CD4-positive, alpha-beta T cell (primary cell): ENCODE measurements around the gene CD6. TPM values are rescaled to one million over a fixed set of nuclear protein-coding genes. Genes with fewer than 3 reads are reported as not detected.

ENCODE experiments used
- ATAC-seq: fragments of 200-7000 bp; cut with Tn5 transposase; one replicate; pipeline ENCODE4 v1.10.0; 2022; ENCODE audit warnings: mild to moderate bottlenecking; ENCODE audit not compliant: poor library complexity
- CTCF ChIA-PET: fragments of 350-600 bp; sonication (Branson Sonifier 250); formaldehyde crosslinking; loops from one replicate; lab custom pipeline; 2021; ENCODE audit warnings: antibody characterized with exemption, inconsistent platforms; lab: Charles Lee
- POLR2A ChIA-PET: fragments of 350-600 bp; sonication (Branson Sonifier 250); formaldehyde crosslinking; loops from one replicate; lab custom pipeline; 2021; ENCODE audit warnings: antibody characterized with exemption, inconsistent platforms; lab: Charles Lee
- DNase-seq, 14 experiments: peaks; one replicate each; pipeline ENCODE4 v3.0.0-alpha.2; 2013 to 2020; ENCODE audit warnings: mixed read lengths in 2 of 14
- H3K27ac ChIP-seq, 2 donors: one replicate each; pipeline versions ENCODE4 v1.5.1 to v1.7.0; 2013; ENCODE audit warnings: low read length in 2 of 2, low read depth in 1 of 2, mild to moderate bottlenecking in 1 of 2
- H3K27me3 ChIP-seq, 2 experiments: 1 replicate in 1 of 2; 2 replicates in 1 of 2; pipeline versions ENCODE4 v1.6.1 to v1.7.0; 2013; ENCODE audit warnings: low read length in 2 of 2, control low read depth in 1 of 2, mild to moderate bottlenecking in 1 of 2, moderate library complexity in 1 of 2; ENCODE audit not compliant: insufficient read depth in 2 of 2, control insufficient read depth in 1 of 2
- H3K36me3 ChIP-seq: one replicate; pipeline ENCODE4 v1.6.1; 2013; ENCODE audit warnings: low read length, control low read depth; ENCODE audit not compliant: insufficient read depth
- H3K4me1 ChIP-seq: one replicate; pipeline ENCODE4 v1.6.1; 2013; ENCODE audit warnings: low read length, control low read depth; ENCODE audit not compliant: insufficient read depth
- H3K4me3 ChIP-seq: one replicate; pipeline ENCODE4 v1.5.1; 2013; ENCODE audit warnings: mild to moderate bottlenecking, low read length, moderate library complexity
- H3K9me3 ChIP-seq, 2 experiments: 1 replicate in 1 of 2; 2 replicates in 1 of 2; pipeline versions ENCODE4 v1.6.1 to v1.7.0; 2013; ENCODE audit warnings: low read length in 2 of 2, mild to moderate bottlenecking in 2 of 2, control low read depth in 1 of 2, moderate library complexity in 1 of 2; ENCODE audit not compliant: control insufficient read depth in 1 of 2, insufficient read depth in 1 of 2
- H3K27ac Mint-ChIP-seq: one replicate; pipeline ENCODE4 v1.8.0; 2020; ENCODE audit warnings: mixed read lengths
- H3K27me3 Mint-ChIP-seq: one replicate; pipeline ENCODE4 v1.8.0; 2021; ENCODE audit warnings: mixed read lengths
- H3K36me3 Mint-ChIP-seq: one replicate; pipeline ENCODE4 v1.8.0; 2021; ENCODE audit warnings: low read depth, mixed read lengths
- H3K4me1 Mint-ChIP-seq: one replicate; pipeline ENCODE4 v1.8.0; 2021; ENCODE audit warnings: low read depth, mixed read lengths
- H3K4me3 Mint-ChIP-seq: one replicate; pipeline ENCODE4 v1.8.0; 2020; ENCODE audit warnings: mild to moderate bottlenecking, mixed read lengths
- H3K9me3 Mint-ChIP-seq: one replicate; pipeline ENCODE4 v1.8.0; 2020; ENCODE audit warnings: mixed read lengths
- CTCF ChIP-seq: fragments of 200-600 bp; IDR thresholded peaks from one replicate; pipeline ENCODE4 v1.8.0; 2022; ENCODE audit warnings: antibody characterized with exemption, mild to moderate bottlenecking
- intact Hi-C, 2 experiments: fragments of 100-400 bp; cut with DNase I in 1 of 2; cut with micrococcal nuclease in 1 of 2; formaldehyde crosslinking; loops; one replicate each; pipeline versions ENCODE4 v1.15.1 to v1.9.0; 2023 to 2025; cut with DNase I, micrococcal nuclease
- total RNA-seq, 174 experiments: library from RNA in 2 of 174; stranded (reverse) in 2 of 174; gene quantifications; one replicate each; pipeline ENCODE4 v1.2.3 and lab custom pipeline; 2021 to 2026

CD6 gene
- total RNA-seq, 2 experiments from 2014 or later: 814 to 827 TPM

- POLR2A ChIA-PET: interaction anchor here (1.4 kb wide), 1 partner anchor 203 kb away, joined by 6 read pairs; no protein-coding TSS in a partner anchor
- peaks cover 0 to under 1% of the 10 kb centered on the region in 2 experiments for H3K27me3 ChIP-seq
- CTCF ChIA-PET: no interaction called here
- ATAC-seq (no peak), DNase-seq (no peak)
- H3K27ac Mint-ChIP-seq: no peak overlapping the region
- peaks cover 4% of the 10 kb centered on the region for H3K27me3 Mint-ChIP-seq
- no peak for TF ChIP-seq CTCF
- H3K27ac ChIP-seq: no peak overlapping the region
- H3K9me3 ChIP-seq: no peaks in the 10 kb centered on the region
- H3K4me1 ChIP-seq: peaks cover 8% of the 10 kb centered on the region
- H3K9me3 Mint-ChIP-seq: no peaks in the 10 kb centered on the region
- H3K4me1 Mint-ChIP-seq: peaks cover 23% of the 10 kb centered on the region
- no peak overlapping the region for H3K4me3 ChIP-seq
- no peak overlapping the region for H3K4me3 Mint-ChIP-seq
- intact Hi-C loops: no loop called here
- H3K36me3 Mint-ChIP-seq: no peaks in the 10 kb centered on the region
- no peaks in the 10 kb centered on the region for H3K36me3 ChIP-seq
Observed at GRCh38 chr11:60957188-60957587, 14.3 kb upstream of the CD6 start.

GRCh38 chr11:60959431-60959830 is 12.0 kb upstream of the CD6 start:
- Histone ChIP-seq H3K36me3 (no peaks in the 10 kb centered on the region), H3K27ac (no peak overlapping the region), H3K4me3 (no peak overlapping the region), H3K9me3 (no peaks in the 10 kb centered on the region), H3K27me3 (no peaks in the 10 kb centered on the region), H3K4me1 (no peaks in the 10 kb centered on the region)
- no peak for TF ChIP-seq CTCF
- intact Hi-C loops: no loop called here
- POLR2A ChIA-PET: no interaction called here
- Mint-ChIP-seq H3K9me3 (no peaks in the 10 kb centered on the region), H3K4me3 (no peak overlapping the region), H3K27ac (no peak overlapping the region), H3K4me1 (peaks cover 5% of the 10 kb centered on the region), H3K27me3 (no peaks in the 10 kb centered on the region), H3K36me3 (no peaks in the 10 kb centered on the region)
- ATAC-seq: no peak
- no peak for DNase-seq
- CTCF ChIA-PET: interaction anchor here (0.8 kb wide), 1 partner anchor 79 kb away, joined by 4 read pairs; no protein-coding TSS in a partner anchor

GRCh38 chr11:60960405-60960804 is 11.1 kb upstream of the CD6 start:
- no peak for DNase-seq
- ATAC-seq: no peak
- no peak overlapping the region for H3K4me3 ChIP-seq
- Mint-ChIP-seq H3K36me3 (no peaks in the 10 kb centered on the region), H3K27me3 (no peaks in the 10 kb centered on the region), H3K9me3 (no peaks in the 10 kb centered on the region), H3K4me3 (no peak overlapping the region), H3K27ac (no peak overlapping the region), H3K4me1 (peaks cover 5% of the 10 kb centered on the region)
- intact Hi-C loops: no loop called here
- no peaks in the 10 kb centered on the region for H3K9me3 ChIP-seq
- POLR2A ChIA-PET: no interaction called here
- no peaks in the 10 kb centered on the region for H3K4me1 ChIP-seq
- H3K36me3 ChIP-seq: no peaks in the 10 kb centered on the region
- H3K27me3 ChIP-seq: no peaks in the 10 kb centered on the region
- no peak overlapping the region for H3K27ac ChIP-seq
- no peak for TF ChIP-seq CTCF
- CTCF ChIA-PET: interaction anchor here (0.8 to 1.5 kb wide), 2 partner anchors 11 to 78 kb away, joined by 3 to 4 read pairs; no protein-coding TSS in a partner anchor
